ENCODE data around the gene ISCU.

DNA sequence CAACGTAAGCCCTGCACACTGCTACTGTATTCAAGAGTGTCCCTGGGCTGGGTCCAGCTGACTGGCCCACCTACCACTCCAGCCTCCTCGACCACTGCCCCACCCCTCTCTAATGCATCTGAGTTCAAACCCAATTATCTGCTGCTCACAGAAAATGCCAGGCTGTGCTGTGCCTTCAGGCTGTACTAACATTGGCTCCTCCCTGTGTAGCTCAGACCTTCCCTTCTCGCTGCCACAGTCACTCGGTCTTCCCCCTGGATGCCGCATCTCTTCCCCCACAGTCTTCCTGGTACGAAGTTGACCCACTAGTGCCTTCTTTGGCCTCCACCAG is 35.3 kb upstream of the ISCU start:
- TF ChIP-seq, protein P1, sequence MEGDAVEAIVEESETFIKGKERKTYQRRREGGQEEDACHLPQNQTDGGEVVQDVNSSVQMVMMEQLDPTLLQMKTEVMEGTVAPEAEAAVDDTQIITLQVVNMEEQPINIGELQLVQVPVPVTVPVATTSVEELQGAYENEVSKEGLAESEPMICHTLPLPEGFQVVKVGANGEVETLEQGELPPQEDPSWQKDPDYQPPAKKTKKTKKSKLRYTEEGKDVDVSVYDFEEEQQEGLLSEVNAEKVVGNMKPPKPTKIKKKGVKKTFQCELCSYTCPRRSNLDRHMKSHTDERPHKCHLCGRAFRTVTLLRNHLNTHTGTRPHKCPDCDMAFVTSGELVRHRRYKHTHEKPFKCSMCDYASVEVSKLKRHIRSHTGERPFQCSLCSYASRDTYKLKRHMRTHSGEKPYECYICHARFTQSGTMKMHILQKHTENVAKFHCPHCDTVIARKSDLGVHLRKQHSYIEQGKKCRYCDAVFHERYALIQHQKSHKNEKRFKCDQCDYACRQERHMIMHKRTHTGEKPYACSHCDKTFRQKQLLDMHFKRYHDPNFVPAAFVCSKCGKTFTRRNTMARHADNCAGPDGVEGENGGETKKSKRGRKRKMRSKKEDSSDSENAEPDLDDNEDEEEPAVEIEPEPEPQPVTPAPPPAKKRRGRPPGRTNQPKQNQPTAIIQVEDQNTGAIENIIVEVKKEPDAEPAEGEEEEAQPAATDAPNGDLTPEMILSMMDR (conservative IDR thresholded peaks at IDR 0.05 in 1 of 2, IDR thresholded peaks at IDR 0.05 in 1 of 2; ENCODE audit: low read depth in 1 of 2, low read length in 2 of 2) = no peak
- no peak for TF ChIP-seq EZH2 (IDR thresholded peaks at IDR 0.05; ENCODE audit: low read length, missing control alignments)

Data from fibroblast of lung (primary cell).